Right lung (tissue), 5 donors: ENCODE measurements around the gene RUSF1. TPM values are rescaled to one million over a fixed set of nuclear protein-coding genes. Genes with fewer than 3 reads are reported as not detected.
A peak's percentile ranks its signal among the peaks of the same experiment; 100 is the strongest.
"Not testable (repeated sequence)": the region's sequence is repeated elsewhere in the genome, so short reads cannot be mapped to it uniquely, and the experiment has no call there.

Source experiments
- DNase-seq, 2 donors: peaks; one replicate each; pipeline ENCODE4 v3.0.0-alpha.2; 2013
- polyA plus RNA-seq, 5 donors: library from polyadenylated mRNA; unstranded; fragments of 120-200 nt; gene quantifications; one replicate each; pipeline versions ENCODE4 v1.2.1 to v1.2.3, GENCODE V29; 2013; ENCODE audit warnings: inconsistent platforms in 1 of 5, low replicate concordance in 1 of 5; ENCODE audit not compliant: insufficient read length in 5 of 5, insufficient read depth in 1 of 5

RUSF1 gene
- polyA plus RNA-seq, 5 donors = 67.0 to 99.9 (median 88.8) TPM

DNA sequence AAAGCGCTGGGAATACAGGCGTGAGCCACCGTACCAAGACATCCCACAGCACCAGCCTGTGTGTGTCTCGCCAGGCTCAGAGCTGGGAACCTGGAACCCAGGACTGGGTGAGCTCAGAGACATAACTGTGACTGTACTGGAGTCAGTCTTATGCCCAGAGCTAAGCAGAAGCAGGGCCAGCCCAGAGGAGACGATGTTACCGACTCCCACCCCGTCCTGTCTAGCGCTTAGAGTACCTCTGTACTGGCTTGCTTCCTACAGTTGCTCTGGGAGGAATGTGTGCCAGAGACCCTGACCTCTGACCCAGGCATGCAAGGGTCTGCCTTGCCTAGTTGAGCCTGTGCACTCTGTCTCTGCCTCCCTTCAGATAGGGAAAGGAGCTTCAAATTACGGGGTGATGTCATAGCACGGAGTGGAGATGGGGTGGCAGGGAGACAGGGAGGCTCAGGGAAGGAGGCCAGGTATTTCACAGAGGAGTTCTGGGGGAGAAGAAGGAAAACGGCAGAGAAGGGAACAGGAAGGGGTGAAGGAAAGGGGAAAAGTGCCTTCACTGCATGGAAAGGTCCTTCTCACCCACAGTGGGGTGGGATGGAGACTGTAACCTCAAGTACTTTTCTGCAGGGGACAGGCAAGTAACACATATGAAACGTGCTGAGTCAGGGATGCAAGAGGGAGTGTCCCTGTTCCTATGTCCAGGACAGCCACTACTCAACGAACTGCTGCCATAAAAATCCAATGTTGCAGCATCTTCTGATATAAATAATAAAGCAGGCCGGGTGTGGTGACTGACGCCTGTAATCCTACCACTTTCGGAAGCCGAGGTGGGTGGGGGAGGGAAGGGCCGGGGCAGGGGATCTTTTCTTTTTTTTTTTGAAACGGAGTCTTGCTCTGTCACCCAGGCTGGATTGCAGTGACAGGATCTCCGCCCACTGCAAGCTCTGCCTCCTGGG, 54.7 kb downstream of the RUSF1 start:
- DNase-seq = no peak

DNA sequence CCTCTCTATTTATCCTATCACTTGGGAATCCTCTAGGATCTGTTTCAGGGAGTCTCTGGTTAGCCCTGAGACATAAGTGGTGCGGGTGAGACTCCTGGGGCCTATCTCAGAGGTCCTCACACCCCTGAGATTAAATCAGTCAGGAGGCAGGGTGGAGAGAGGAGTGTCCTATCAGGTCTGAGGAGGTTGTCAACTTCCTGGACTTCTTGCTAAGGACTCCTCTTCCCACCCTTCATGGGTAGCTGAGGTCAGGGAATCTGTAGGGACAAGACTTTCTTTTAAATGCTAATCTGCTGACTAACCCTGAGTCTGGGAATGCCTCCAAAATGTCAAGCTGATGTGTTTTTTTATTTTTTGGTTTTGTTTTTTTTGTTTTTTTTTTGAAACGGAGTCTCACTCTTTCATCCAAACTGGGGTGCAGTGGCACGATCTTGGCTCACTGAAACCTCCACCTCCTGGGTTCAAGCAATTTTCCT, 55.5 kb downstream of the RUSF1 start:
- no peak for DNase-seq

DNA sequence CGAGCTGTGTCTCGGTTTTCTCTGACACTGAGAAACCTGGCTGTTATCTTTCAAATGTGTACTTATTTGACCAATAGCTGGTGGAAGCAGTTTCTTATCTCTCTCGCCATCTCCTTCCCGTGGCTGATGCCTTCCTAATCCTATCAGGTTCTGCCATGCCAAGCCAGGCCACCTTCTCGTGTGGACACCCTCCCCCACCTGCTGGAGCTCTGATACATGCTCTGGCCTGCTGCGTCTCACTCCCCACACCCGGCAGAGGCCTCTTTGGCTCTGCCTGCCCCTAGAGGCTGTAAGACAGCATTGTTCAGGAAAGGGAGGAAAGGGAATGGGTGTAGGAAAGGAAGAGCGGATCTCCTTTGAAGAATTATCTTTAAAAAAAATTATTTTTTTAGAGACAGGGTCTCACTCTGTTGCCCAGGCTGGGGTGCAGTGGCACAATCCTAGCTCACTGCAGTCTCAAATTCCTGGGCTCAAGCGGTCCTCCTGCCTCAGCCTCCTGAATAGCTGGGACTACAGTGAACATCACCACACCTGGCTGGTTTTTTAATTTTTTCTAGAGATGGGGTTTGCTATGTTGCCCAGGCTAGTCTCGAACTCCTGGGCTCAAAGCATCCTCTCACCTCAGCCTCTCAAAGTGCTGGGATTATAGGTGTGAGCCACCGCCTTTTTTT, 56.4 kb downstream of the RUSF1 start:
- peak in 1 of 2 donors; percentile 26 for DNase-seq

DNA sequence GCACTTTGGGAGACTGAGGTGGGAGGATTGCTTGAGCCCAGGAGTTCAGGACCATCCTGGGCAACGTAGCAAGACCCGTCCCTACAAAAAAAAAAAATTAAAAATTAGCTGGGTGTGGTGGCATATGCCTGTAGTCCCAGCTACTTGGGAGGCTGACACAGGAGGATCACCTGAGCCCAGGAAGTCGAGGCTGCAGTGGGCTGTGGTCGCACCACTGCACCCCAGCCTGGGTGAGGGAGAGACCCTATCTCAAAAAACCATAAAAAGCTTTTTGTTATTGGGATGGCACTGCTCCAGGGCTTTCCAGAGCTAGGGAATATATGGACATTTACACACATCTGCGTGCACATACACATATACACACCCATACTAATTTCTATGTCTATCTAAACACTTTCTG, 57.0 kb downstream of the RUSF1 start:
- no peak for DNase-seq

- not testable (repeated sequence) for DNase-seq
These were observed 62.3 kb downstream of the RUSF1 start for GRCh38 chr16:31445931-31446330.

- no peak for DNase-seq
These were observed 66.2 kb downstream of the RUSF1 start for GRCh38 chr16:31441956-31442355.

DNA sequence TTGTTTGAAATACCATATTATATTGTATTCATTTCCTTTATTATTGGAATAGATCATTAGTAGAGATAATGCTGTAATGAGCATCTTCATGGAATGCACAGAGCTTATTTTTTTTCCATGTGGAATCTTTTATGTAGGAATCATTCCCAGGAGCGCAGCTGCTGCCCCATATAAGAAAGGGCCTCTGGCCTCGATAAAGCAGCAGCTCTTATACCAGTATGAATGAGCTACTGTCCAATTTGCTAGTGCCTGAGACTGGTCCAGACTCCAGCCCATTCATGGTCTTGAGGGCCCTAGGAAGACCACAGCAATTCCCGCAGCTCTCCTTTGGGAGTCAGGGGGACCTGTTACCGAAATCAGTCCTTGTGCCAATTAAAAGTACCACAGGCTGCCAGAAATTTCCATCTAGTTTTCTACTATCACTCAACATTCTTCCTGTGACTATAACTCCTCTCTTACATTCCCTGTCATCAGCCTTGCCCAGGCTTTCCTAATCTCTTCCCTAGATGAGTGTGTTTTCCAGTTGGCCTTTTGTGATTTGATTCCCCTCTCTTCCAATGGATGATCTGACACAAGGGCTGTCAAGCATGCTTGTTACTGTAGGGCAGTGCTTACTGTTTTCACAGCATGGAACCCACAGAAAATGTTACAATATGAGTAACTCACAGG, 67.5 kb downstream of the RUSF1 start:
- no peak for DNase-seq

DNA sequence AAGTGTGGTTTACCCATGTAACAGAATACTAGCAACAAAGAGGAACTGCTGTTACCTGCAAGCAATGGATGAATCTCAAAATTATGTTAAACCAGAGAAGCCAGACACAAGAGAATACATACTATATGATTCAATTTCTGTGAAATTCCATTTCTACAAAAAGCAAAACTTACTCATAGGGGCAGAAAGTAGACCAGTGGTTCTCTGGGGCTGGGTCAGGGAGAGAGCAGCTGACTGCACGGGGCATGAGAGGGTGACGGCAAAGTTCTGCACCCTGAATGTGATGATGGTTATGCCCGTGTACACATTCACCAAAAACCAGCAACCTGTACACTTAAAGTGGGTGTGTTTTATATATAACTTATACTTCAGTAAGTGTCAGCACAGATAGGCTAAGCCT, 68.7 kb downstream of the RUSF1 start:
- no peak for DNase-seq

Other genes with a start within 250 kb of the RUSF1 start
- gene ITGAM, start 248.4 kb downstream of the RUSF1 start, polyA plus RNA-seq = 1 to 10 TPM; 1.9 to 4.2 (median 3.1) TPM
- gene ITGAX, start 153.2 kb downstream of the RUSF1 start, polyA plus RNA-seq = 1 to 10 TPM in 4 of 5 donors, under 1 TPM in 1; 0.90 to 1.9 (median 1.4) TPM
- under 1 TPM in 4 of 5 donors, not detected in 1; 0.03 to 0.25 (median 0.04) TPM for gene ITGAD, start 115.1 kb downstream of the RUSF1 start, polyA plus RNA-seq
- gene COX6A2, start 80.0 kb downstream of the RUSF1 start, polyA plus RNA-seq = 10 to 100 TPM in 1 of 5 donors, under 1 TPM in 2, not detected in 2; 0.56 to 15.2 (median 0.75) TPM
- 1 to 10 TPM; 1.3 to 2.3 (median 2.0) TPM for gene ZNF843, start 65.6 kb downstream of the RUSF1 start, polyA plus RNA-seq
- gene ARMC5, start 48.9 kb downstream of the RUSF1 start, polyA plus RNA-seq = 10 to 100 TPM in 3 of 5 donors, 1 to 10 TPM in 2; 7.4 to 17.4 (median 10.1) TPM
- 10 to 100 TPM; 52.7 to 90.0 (median 64.1) TPM for gene TGFB1I1, start 36.2 kb downstream of the RUSF1 start, polyA plus RNA-seq
- gene SLC5A2, start 25.3 kb downstream of the RUSF1 start, polyA plus RNA-seq = 10 to 100 TPM in 3 of 5 donors, 1 to 10 TPM in 2; 8.6 to 18.9 (median 14.9) TPM
- gene AHSP, start 19.5 kb upstream of the RUSF1 start, polyA plus RNA-seq = 10 to 100 TPM in 4 of 5 donors, 1 to 10 TPM in 1; 8.0 to 44.8 (median 10.7) TPM